Articular chondrocyte of knee joint (primary cell): ENCODE data around the gene FOS. TPM values are rescaled to one million over a fixed set of nuclear protein-coding genes. Genes with fewer than 3 reads are reported as not detected.

ENCODE experiments used
- small RNA-seq: library from RNA; depleted of rRNA; stranded (forward); fragments of <200 nt; gene quantifications from one replicate; pipeline ENCODE3, GENCODE V24; 2012
- total RNA-seq: library from RNA; depleted of rRNA; stranded (reverse); fragments of >200 nt; gene quantifications from 2 replicates; pipeline ENCODE4 v1.2.3, GENCODE V29; 2012

FOS gene
- total RNA-seq, result 10.6 and 258 TPM in 2 replicates

DNA sequence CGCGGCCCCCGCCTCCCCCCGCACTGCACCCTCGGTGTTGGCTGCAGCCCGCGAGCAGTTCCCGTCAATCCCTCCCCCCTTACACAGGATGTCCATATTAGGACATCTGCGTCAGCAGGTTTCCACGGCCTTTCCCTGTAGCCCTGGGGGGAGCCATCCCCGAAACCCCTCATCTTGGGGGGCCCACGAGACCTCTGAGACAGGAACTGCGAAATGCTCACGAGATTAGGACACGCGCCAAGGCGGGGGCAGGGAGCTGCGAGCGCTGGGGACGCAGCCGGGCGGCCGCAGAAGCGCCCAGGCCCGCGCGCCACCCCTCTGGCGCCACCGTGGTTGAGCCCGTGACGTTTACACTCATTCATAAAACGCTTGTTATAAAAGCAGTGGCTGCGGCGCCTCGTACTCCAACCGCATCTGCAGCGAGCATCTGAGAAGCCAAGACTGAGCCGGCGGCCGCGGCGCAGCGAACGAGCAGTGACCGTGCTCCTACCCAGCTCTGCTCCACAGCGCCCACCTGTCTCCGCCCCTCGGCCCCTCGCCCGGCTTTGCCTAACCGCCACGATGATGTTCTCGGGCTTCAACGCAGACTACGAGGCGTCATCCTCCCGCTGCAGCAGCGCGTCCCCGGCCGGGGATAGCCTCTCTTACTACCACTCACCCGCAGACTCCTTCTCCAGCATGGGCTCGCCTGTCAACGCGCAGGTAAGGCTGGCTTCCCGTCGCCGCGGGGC lies at the start of gene FOS:
TSS of gene FOS (plus strand) at position 407 of the 731 bp plus-strand sequence. CDS start at position 562, 155 bp downstream.

Small RNAs within 50 kb of the gene (small RNA-seq; reads per million reads assigned to genes)
- gene RF00004, result not detected

Other genes starting within 250 kb of the FOS start
- 34.9 and 38.8 TPM in 2 replicates for gene MLH3, start 227.4 kb upstream of the FOS start, total RNA-seq
- gene ACYP1, start 214.8 kb upstream of the FOS start, total RNA-seq, result 10.6 and 10.9 TPM in 2 replicates
- gene ZC2HC1C, start 209.2 kb upstream of the FOS start, total RNA-seq, result 1.2 and 1.5 TPM in 2 replicates
- 55.9 and 65.6 TPM in 2 replicates for gene NEK9, start 151.8 kb upstream of the FOS start, total RNA-seq
- 353 and 458 TPM in 2 replicates for gene TMED10, start 102.2 kb upstream of the FOS start, total RNA-seq
- gene JDP2, start 149.2 kb downstream of the FOS start, total RNA-seq, result 95.4 and 122 TPM in 2 replicates
- 0.65 and 0.78 TPM in 2 replicates for gene BATF, start 243.6 kb downstream of the FOS start, total RNA-seq